NCI-H2107 treated with DMSO at 0.1 percent for 48 hours (cell line): ENCODE data around the gene NOS2.
"Not testable (repeated sequence)": the region's sequence is repeated elsewhere in the genome, so short reads cannot be mapped to it uniquely, and the experiment has no call there.

Experiments
- DNase-seq: peaks from one replicate; lab custom pipeline; 2025; ENCODE audit not compliant: unreplicated experiment; lab: John Stamatoyannopoulos, UW

The NOS2 gene

GRCh38 chr17:27733773-27734172 is 66.6 kb downstream of the NOS2 start:
- DNase-seq = no peak

GRCh38 chr17:27732746-27733145 is 67.6 kb downstream of the NOS2 start:
- DNase-seq = not testable (repeated sequence)

GRCh38 chr17:27725982-27726381 is 74.3 kb downstream of the NOS2 start:
- DNase-seq = not testable (repeated sequence)

GRCh38 chr17:27721797-27722196 is 78.5 kb downstream of the NOS2 start:
- no peak for DNase-seq
